Neural cell (in vitro differentiated cells): ENCODE results near the gene SFI1. TPM values are rescaled to one million over a fixed set of nuclear protein-coding genes. Genes with fewer than 3 reads are reported as not detected.
"Not testable (repeated sequence)": the region's sequence is repeated elsewhere in the genome, so short reads cannot be mapped to it uniquely, and the experiment has no call there.

Experiments used
- H2AFZ ChIP-seq: fragments of 200-600, 300-800 bp; sonication (generic), shearing (Covaris generic); 2 replicates; pipeline ENCODE4 v1.6.0; 2014; ENCODE audit warnings: low read depth, mild to moderate bottlenecking, antibody characterized with exemption, low read length, moderate library complexity
- H3F3A ChIP-seq: fragments of 200-600 bp; shearing (Covaris generic); 2 replicates; pipeline ENCODE4 v1.6.1; 2016; ENCODE audit warnings: mild to moderate bottlenecking, moderate library complexity, mixed read lengths, antibody characterized with exemption, low read length; ENCODE audit not compliant: insufficient read depth, poor library complexity, severe bottlenecking
- H3K27ac ChIP-seq: fragments of 200-600, 300-800 bp; sonication (generic), shearing (Covaris generic); 2 replicates; pipeline ENCODE4 v1.5.1; 2014; ENCODE audit warnings: mild to moderate bottlenecking, low read length, moderate library complexity
- H3K27me3 ChIP-seq: fragments of 300-800, 200-600 bp; sonication (generic), shearing (Covaris generic); 2 replicates; pipeline ENCODE4 v1.6.0; 2014; ENCODE audit warnings: mild to moderate bottlenecking, low read depth, low read length, moderate library complexity; ENCODE audit not compliant: insufficient read depth
- H3K36me3 ChIP-seq: fragments of 300-800, 200-600 bp; sonication (generic), shearing (Covaris generic); 2 replicates; pipeline ENCODE4 v1.5.1; 2014; ENCODE audit warnings: mild to moderate bottlenecking, antibody characterized with exemption, low read length, moderate library complexity; ENCODE audit not compliant: insufficient read depth
- H3K4me2 ChIP-seq: fragments of 300-800, 200-600 bp; sonication (generic), shearing (Covaris generic); 2 replicates; pipeline ENCODE4 v1.6.0; 2014; ENCODE audit warnings: mild to moderate bottlenecking, low read length
- H3K4me3 ChIP-seq: fragments of 300-800, 200-600 bp; sonication (generic), shearing (Covaris generic); 2 replicates; pipeline ENCODE4 v1.5.1; 2014; ENCODE audit warnings: mild to moderate bottlenecking, low read length, moderate library complexity
- H3K79me2 ChIP-seq: fragments of 200-600 bp; shearing (Covaris generic); replicated peaks from 2 replicates; pipeline ENCODE4 v1.6.0; 2014; ENCODE audit warnings: mild to moderate bottlenecking, low read length, moderate library complexity; ENCODE audit not compliant: insufficient read depth
- H3K9ac ChIP-seq: fragments of 300-800, 200-600 bp; sonication (generic), shearing (Covaris generic); 2 replicates; pipeline ENCODE4 v1.6.1; 2016; ENCODE audit warnings: mild to moderate bottlenecking, low read length, mixed read lengths
- H3K9me2 ChIP-seq: fragments of 200-600 bp; shearing (Covaris generic); 2 replicates; pipeline ENCODE4 v1.6.1; 2016; ENCODE audit warnings: mild to moderate bottlenecking, low read length, mixed read lengths; ENCODE audit not compliant: insufficient read depth
- H3K9me3 ChIP-seq: fragments of 200-600, 300-800 bp; sonication (generic), shearing (Covaris generic); 2 replicates; pipeline ENCODE4 v1.6.1; 2016; ENCODE audit warnings: mild to moderate bottlenecking, mixed run types, low read length, moderate library complexity, mixed read lengths
- H4K20me1 ChIP-seq: fragments of 200-600 bp; shearing (Covaris generic); 2 replicates; pipeline ENCODE4 v1.6.1; 2016; ENCODE audit warnings: mild to moderate bottlenecking, mixed run types; ENCODE audit not compliant: insufficient read depth
- EP300 ChIP-seq: fragments of 450-650 bp; conservative IDR thresholded peaks from 2 replicates; pipeline ENCODE4 v1.6.1; 2014; ENCODE audit warnings: antibody characterized with exemption, mild to moderate bottlenecking, moderate library complexity; ENCODE audit not compliant: poor library complexity, severe bottlenecking
- EZH2 ChIP-seq: fragments of 200-600, 300-800 bp; shearing (Covaris generic), sonication (generic); IDR thresholded peaks from 2 replicates; pipeline ENCODE4 v1.6.1; 2014; ENCODE audit warnings: antibody characterized with exemption, low read length, borderline replicate concordance, mild to moderate bottlenecking; ENCODE audit not compliant: insufficient read depth, poor library complexity, severe bottlenecking
- MXI1 ChIP-seq: fragments of 450-650 bp; conservative IDR thresholded peaks from 2 replicates; pipeline ENCODE4 v1.6.1; 2014; ENCODE audit warnings: antibody characterized with exemption, mild to moderate bottlenecking; ENCODE audit not compliant: poor library complexity, severe bottlenecking
- POLR2AphosphoS5 ChIP-seq: IDR thresholded peaks from 2 replicates; pipeline ENCODE4 v1.6.1; 2012
- RAD21 ChIP-seq: fragments of 450-650 bp; conservative IDR thresholded peaks from 2 replicates; pipeline ENCODE4 v1.6.1; 2014; ENCODE audit warnings: antibody characterized with exemption, mild to moderate bottlenecking, moderate library complexity
- SMC3 ChIP-seq: fragments of 450-650 bp; conservative IDR thresholded peaks from 2 replicates; pipeline ENCODE4 v1.6.1; 2014; ENCODE audit warnings: antibody characterized with exemption, mild to moderate bottlenecking, moderate library complexity; ENCODE audit not compliant: poor library complexity
- TAF1 ChIP-seq: IDR thresholded peaks from 2 replicates; pipeline ENCODE4 v1.6.1; 2012; ENCODE audit warnings: low read depth
- polyA plus RNA-seq: library from polyadenylated mRNA; depleted of rRNA; stranded (reverse); fragments of >200 nt; gene quantifications from 2 replicates; pipeline ENCODE4 v1.2.3, GENCODE V29; 2014
- TF ChIP-seq, protein P1 (sequence below): IDR thresholded peaks from 2 replicates; pipeline ENCODE4 v1.6.1; 2012; ENCODE audit warnings: borderline replicate concordance
- TF ChIP-seq, protein P2 (sequence below): fragments of 450-650 bp; IDR thresholded peaks from 2 replicates; pipeline ENCODE4 v1.5.1; 2014; ENCODE audit warnings: antibody characterized with exemption, mild to moderate bottlenecking, moderate library complexity; ENCODE audit not compliant: poor library complexity, severe bottlenecking

The SFI1 gene
- polyA plus RNA-seq, 1 donor from 2014 or later, result 19.9 TPM

DNA sequence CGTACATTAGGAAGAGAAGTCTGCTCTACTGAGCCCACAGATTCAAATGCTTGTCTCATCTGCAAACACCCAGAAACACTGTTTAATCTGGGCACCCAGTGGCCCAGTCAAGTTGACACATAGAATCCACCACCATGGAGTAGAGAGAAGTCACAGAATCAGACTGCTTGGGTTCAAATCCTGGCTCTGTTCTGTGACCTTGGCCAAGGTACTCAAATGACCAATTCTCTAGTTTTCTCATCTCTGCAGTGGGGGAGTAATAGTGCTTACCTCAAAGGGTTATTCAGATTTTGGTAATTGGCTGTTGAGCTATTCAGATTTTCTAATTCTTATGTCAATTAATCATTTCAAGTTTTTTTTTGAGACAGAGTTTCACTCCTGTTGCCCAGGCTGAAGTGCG lies 93.8 kb downstream of the SFI1 start:
- not testable (repeated sequence) for H3F3A ChIP-seq, H3K9ac ChIP-seq, H3K4me2 ChIP-seq, H3K36me3 ChIP-seq, H4K20me1 ChIP-seq, H3K27me3 ChIP-seq, H3K4me3 ChIP-seq, H3K9me2 ChIP-seq, H3K9me3 ChIP-seq, H2AFZ ChIP-seq, H3K79me2 ChIP-seq, H3K27ac ChIP-seq

DNA sequence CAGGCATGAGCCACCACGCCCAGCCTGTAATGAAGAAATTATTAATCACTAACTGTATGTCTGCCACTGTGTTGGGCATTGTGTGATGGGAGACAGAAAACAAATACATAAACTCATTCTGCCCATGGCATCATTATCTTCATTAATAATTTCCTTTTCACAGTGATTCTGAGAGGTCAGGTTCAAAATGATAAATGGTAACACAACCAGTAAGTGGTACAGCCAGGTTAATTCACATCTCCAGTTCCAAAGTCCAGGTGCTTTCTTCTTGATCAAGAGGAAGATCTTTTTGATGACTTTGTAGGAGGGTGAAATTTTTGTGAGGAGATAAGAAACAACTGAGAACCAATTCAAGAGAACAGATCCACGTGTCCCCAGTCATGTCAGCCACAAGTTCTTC lies 98.9 kb downstream of the SFI1 start:
- H4K20me1 ChIP-seq, result no peaks in the 10 kb centered on the region
- no peaks in the 10 kb centered on the region for H3F3A ChIP-seq
- no peaks in the 10 kb centered on the region for H3K9me3 ChIP-seq
- H3K4me3 ChIP-seq, result no peak overlapping the region
- TF ChIP-seq, protein P1, sequence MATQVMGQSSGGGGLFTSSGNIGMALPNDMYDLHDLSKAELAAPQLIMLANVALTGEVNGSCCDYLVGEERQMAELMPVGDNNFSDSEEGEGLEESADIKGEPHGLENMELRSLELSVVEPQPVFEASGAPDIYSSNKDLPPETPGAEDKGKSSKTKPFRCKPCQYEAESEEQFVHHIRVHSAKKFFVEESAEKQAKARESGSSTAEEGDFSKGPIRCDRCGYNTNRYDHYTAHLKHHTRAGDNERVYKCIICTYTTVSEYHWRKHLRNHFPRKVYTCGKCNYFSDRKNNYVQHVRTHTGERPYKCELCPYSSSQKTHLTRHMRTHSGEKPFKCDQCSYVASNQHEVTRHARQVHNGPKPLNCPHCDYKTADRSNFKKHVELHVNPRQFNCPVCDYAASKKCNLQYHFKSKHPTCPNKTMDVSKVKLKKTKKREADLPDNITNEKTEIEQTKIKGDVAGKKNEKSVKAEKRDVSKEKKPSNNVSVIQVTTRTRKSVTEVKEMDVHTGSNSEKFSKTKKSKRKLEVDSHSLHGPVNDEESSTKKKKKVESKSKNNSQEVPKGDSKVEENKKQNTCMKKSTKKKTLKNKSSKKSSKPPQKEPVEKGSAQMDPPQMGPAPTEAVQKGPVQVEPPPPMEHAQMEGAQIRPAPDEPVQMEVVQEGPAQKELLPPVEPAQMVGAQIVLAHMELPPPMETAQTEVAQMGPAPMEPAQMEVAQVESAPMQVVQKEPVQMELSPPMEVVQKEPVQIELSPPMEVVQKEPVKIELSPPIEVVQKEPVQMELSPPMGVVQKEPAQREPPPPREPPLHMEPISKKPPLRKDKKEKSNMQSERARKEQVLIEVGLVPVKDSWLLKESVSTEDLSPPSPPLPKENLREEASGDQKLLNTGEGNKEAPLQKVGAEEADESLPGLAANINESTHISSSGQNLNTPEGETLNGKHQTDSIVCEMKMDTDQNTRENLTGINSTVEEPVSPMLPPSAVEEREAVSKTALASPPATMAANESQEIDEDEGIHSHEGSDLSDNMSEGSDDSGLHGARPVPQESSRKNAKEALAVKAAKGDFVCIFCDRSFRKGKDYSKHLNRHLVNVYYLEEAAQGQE, result no peak
- TF ChIP-seq TAF1, result no peak
- TF ChIP-seq POLR2AphosphoS5, result no peak
- no peak for TF ChIP-seq EZH2
- no peak for TF ChIP-seq MXI1
- TF ChIP-seq RAD21, result no peak
- no peak for TF ChIP-seq SMC3
- TF ChIP-seq EP300, result no peak
- TF ChIP-seq, protein P2, sequence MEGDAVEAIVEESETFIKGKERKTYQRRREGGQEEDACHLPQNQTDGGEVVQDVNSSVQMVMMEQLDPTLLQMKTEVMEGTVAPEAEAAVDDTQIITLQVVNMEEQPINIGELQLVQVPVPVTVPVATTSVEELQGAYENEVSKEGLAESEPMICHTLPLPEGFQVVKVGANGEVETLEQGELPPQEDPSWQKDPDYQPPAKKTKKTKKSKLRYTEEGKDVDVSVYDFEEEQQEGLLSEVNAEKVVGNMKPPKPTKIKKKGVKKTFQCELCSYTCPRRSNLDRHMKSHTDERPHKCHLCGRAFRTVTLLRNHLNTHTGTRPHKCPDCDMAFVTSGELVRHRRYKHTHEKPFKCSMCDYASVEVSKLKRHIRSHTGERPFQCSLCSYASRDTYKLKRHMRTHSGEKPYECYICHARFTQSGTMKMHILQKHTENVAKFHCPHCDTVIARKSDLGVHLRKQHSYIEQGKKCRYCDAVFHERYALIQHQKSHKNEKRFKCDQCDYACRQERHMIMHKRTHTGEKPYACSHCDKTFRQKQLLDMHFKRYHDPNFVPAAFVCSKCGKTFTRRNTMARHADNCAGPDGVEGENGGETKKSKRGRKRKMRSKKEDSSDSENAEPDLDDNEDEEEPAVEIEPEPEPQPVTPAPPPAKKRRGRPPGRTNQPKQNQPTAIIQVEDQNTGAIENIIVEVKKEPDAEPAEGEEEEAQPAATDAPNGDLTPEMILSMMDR, result no peak
- H2AFZ ChIP-seq, result no peak overlapping the region
- H3K27ac ChIP-seq, result no peak overlapping the region
- H3K27me3 ChIP-seq, result no peaks in the 10 kb centered on the region
- H3K9ac ChIP-seq, result no peak overlapping the region
- H3K4me2 ChIP-seq, result no peak overlapping the region
- H3K36me3 ChIP-seq, result no peaks in the 10 kb centered on the region
- no peaks in the 10 kb centered on the region for H3K9me2 ChIP-seq
- H3K79me2 ChIP-seq, result no peaks in the 10 kb centered on the region

DNA sequence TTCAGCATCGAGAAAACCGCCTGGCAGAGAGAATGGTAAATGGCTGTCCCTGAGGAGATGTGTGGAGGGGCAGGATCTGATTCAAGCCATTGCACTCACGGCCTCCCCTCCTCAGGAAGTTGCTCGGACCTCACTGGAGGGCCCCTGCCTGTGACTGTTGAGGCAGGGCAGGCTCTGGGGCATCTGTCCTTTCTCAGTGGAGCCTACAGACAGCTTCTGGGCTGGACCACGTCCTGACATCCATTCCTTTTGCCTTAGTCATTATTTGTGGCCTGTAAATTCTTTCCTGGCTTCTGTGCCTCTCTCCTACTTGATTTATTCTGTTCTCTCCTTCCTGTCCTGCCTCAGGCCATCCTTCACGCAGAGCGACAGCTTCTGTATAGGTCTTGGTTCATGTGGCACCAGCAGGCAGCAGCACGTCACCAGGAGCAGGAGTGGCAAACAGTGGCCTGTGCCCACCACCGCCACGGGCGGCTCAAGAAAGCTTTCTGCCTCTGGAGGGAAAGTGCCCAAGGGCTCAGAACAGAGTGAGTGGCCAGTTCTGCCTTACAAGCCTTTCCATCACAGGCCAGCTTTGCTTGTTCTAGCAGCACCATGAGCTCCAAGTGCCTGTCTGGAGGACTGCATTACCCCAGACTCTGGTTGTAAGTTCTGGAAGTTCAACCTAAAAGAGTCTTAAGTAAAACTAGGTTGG lies 106.1 kb downstream of the SFI1 start:
- Histone ChIP-seq H3K9ac (no peak overlapping the region), H3K27ac (no peak overlapping the region), H3F3A (no peaks in the 10 kb centered on the region), H3K9me2 (no peaks in the 10 kb centered on the region), H4K20me1 (no peaks in the 10 kb centered on the region), H3K36me3 (no peaks in the 10 kb centered on the region), H3K27me3 (no peaks in the 10 kb centered on the region), H3K9me3 (no peaks in the 10 kb centered on the region), H3K4me3 (no peak overlapping the region), H3K79me2 (no peaks in the 10 kb centered on the region), H2AFZ (no peak overlapping the region), H3K4me2 (no peak overlapping the region)
- TF ChIP-seq EP300 (no peak), RAD21 (no peak), TAF1 (no peak), POLR2AphosphoS5 (no peak), MXI1 (no peak), EZH2 (no peak)
- TF ChIP-seq, protein P2, result no peak
- TF ChIP-seq, protein P1, result no peak
